Hematopoietic multipotent progenitor cell treated with erythropoietin and hydrocortisone succinate and interleukin-3 and kit ligand, for 6 days (in vitro differentiated cells): ENCODE measurements around the gene KCNIP4.

Experiments
- DNase-seq: peaks from one replicate; pipeline ENCODE4 v3.0.0-alpha.2; 2015

Gene KCNIP4

DNA sequence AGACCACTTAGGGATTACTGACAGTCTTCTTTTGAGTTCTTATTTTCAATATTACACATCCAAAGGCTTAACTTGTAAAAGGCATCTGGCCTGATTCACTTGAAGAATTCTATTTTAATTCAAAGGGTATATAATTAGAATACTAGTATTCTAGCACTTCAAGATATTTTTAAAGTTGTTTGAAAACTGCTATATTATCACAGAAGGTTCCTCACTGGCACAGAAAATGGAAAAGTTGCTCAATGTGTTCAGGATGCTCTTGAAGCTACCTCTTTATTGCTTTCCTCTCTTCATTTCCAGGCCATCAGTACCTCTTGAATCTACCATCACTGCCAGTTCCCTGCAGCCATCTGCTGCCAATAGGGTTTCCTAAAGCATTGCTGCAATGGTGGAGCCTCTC, 271.4 kb downstream of the KCNIP4 start:
- DNase-seq = no peak

GRCh38 chr4:21664355-21664754, 284.2 kb downstream of the KCNIP4 start:
- no peak for DNase-seq

DNA sequence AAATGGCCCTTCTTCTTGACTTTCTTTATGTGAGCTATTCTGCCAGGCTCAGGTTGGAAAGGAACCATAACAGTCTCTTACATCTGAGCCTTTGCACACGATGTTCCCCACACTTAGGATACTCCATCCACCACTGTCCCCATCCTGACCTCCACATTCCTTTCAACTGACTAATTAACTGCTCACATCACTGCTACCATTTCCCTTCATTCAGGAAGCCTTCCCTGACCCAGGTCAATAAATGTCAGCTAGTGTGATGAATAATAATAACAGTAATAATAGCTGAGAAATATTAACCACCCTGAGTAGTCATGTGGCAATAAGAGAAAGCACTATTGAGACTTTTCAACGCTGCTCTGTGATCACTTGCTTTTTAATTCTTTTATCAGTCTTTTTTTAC, 291.7 kb downstream of the KCNIP4 start:
- DNase-seq = no peak

DNA sequence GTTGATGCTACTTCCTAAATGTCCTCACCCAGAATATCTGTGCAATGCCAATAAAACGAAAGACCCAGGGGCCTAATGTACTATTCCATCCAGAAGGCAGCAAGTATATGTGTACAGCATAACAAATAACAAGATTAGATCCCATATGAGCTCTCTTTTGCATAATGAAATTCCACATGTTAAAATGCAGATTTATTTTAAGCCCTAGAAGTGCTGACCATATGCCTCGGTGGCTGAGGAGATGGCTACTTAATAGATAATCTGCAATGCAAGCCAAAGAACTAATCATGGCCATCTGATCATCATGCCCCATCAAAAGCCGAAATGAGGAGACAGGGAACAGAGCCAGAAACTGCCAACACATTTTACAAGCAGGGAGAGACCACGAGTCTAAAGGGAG, 293.5 kb downstream of the KCNIP4 start:
- no peak for DNase-seq

- no peak for DNase-seq
Measured at GRCh38 chr4:21652508-21653231, 295.9 kb downstream of the KCNIP4 start.

- no peak for DNase-seq
Measured at GRCh38 chr4:21649391-21650090, 299.0 kb downstream of the KCNIP4 start.

GRCh38 chr4:21645776-21646175, 302.8 kb downstream of the KCNIP4 start:
- DNase-seq = no peak

DNA sequence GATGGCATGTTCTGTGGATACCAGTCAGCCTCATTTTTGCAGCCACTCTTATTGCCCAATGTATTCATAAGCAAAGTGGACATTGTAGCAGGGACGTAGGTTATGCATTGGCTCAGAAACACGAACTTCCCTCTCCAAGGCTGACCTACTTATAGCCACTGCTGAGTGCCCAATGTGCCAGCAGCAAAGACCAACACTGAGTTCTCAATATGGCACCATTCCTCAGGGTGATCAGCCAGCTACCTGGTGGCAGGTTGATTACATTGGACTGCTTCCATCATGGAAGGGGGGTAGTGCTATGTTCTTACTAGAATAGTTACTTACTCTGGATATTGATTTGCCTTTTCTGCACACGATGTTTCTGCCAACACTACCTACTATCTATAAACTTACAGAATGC, 306.9 kb downstream of the KCNIP4 start:
- DNase-seq = no peak

DNA sequence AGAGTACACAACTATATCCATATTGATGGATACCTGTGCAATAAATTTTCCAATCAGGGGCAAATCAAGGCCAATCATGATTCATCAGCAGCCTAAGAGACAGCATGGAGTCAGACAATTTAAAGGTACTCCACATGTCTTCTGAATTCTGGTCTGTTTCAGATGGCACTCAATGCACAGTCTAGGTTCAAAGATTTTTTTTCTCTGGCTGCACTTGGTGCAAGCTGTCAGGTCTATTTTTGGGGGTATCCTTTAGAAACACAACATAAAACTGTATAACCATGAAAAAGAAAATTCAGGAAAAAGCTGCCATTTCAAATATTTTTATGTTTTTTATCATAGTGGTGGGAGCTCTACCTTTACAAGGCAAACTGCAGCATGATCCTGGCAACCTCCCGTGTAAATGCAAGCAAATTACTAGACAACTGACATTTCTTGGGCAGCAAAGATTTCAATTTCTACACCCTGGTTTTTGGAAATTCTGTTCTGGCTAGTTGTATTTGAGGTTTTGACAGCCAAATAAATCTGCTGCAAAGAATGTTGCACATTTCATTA, 310.3 kb downstream of the KCNIP4 start:
- no peak for DNase-seq

DNA sequence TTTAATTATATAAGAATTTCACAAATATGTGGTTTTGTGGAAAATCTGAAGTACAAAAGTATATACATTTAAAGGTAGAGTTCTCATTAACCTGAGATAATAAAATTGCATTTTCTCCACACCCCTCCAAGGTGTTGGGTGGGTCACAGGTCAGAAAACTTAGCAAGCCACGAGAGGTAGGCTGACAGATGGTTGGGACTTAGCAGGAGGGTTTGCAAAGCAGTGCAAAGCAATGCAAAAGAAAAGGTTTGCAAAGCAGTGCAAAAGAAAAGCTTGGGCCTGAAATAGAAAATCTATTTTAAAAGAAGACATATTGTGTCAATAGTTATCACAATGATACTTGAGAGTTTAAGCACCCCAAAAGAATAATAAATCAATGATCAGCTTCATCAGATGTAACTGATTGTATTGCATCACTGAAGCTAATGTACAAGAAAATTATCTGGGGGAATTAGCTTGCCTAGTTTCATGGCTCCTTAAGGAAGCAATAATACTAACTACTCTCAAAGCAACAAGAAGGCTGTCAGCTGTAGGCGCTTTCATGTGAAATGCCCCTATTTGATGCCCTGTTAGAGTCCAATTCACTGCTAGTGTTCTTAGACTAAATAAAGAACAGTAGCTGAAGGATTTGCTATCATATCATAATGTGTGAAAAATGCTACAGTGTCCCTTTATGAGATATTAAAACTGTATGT, 319.5 kb downstream of the KCNIP4 start:
- DNase-seq = no peak

DNA sequence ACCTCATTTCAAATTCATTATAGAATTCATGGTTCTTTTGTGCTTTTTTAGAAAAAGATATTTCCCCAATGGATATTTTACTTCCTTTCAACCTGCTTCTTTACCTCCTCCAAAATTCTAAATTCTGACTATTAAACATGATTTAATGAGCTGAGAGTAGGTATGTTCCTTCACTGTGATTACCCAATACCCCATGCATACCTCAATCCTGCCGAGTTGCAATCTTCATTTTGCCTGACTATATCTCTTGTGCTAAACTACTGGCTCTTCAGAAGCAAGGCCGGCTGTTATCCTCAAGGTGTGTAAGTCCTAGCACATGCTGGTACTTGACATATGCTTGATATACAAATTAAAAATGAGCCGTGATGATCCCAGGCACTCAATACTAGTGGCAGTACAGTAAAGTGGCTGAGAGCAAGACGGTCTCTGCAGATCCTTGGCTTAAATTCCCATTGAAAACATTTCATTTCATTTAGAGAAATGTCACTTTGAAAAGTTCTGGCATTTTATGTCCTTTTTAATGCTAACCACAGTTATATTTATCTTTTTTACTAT, 320.4 kb downstream of the KCNIP4 start:
- DNase-seq = no peak

- DNase-seq = no peak
Measured at GRCh38 chr4:21625447-21625846, 323.1 kb downstream of the KCNIP4 start.

DNA sequence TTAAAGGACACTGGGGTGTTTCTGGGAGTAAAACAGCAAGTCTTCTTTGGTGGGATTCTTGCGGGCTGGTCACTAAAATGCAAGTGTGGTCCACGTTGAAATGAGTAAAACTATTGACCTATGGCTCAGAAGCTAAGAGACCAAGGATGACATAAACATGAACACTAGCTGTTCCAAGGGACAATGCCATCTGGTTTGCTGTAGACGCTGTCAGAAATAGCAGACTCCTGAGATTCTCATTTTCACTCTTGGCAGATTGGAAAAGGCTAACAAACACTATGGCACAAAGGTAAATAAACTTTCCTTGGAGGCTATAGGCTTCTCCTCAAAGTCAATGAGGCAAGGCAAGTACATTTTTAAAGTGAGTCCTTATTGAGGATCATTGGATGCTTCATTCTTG, 343.6 kb downstream of the KCNIP4 start:
- no peak for DNase-seq

- no peak for DNase-seq
Measured at GRCh38 chr4:21596521-21596920, 352.1 kb downstream of the KCNIP4 start.

GRCh38 chr4:21593671-21594001, 354.9 kb downstream of the KCNIP4 start:
- DNase-seq = no peak

DNA sequence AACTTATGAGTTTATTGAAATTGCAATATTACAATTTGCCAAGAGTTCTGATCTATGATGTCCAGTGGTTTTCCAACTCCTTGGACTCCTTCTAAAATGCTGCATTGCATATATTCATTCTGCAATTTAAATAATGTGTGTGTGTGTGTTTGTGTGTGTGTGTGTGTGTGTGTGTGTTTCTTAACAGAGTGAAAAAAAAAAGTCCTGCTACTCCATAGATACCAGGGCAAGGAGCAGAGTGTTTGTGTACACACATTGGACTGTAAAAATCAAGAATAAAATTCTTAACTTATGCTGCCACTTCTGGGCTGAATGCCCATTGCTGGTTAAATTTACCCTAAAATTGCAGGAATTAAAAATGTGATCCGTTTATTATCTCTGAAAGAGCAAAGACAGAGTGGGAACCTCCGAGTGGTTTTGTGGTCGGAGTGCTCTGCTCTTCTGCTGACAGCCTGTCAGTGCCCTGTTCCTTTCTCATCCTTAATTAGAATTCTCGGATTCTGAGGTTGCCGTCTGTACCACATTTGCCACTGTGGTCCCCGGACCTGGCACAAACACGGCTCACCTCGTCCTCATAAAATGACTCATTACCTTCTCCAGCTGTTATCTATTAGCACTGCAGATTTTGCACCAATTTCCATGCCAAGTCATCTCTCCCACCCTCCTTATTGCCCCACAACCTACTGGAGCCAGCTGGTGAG, 355.5 kb downstream of the KCNIP4 start:
- no peak for DNase-seq

DNA sequence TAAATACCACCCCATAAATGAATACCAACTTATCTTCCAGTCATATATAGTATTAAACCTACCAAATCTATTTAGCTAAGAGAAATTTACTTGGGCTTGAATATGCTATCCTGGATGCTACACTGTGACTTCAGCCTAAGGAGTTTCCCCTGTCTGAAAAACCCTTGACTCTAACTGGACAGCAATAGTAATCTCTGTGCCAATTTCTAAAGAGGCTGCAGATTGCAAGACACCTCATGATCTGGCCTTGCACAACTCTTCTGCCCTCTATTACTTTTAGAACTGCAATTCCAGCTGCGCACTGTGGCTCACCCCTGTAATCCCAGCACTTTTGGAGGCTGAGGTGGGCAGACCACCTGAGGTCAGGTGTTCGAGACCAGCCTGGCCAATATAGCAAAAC, 371.5 kb downstream of the KCNIP4 start:
- no peak for DNase-seq

GRCh38 chr4:21571100-21571499, 377.5 kb downstream of the KCNIP4 start:
- no peak for DNase-seq

DNA sequence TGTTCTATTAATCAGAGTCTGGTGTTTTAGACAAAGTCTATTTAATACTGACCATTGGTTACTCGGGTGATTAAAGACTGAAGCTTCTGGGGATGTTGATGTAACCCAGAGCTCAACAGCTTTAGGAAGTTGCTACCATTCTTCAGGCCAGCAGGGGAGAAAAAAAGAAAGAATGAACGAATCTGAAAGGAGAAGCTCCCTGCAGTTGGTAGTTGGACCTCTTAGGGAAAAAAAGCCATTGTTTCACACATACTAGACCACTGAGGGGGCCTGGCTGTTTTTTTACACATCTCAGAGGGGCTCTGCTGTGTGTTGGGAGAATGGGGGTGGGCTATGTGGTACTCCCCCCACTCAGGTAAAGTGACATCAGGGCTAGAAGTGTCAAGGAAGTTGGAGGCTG, 378.9 kb downstream of the KCNIP4 start:
- DNase-seq = no peak

GRCh38 chr4:21555083-21555482, 393.5 kb downstream of the KCNIP4 start:
- DNase-seq = no peak

GRCh38 chr4:21554500-21554899, 394.1 kb downstream of the KCNIP4 start:
- peak; percentile 0 for DNase-seq

DNA sequence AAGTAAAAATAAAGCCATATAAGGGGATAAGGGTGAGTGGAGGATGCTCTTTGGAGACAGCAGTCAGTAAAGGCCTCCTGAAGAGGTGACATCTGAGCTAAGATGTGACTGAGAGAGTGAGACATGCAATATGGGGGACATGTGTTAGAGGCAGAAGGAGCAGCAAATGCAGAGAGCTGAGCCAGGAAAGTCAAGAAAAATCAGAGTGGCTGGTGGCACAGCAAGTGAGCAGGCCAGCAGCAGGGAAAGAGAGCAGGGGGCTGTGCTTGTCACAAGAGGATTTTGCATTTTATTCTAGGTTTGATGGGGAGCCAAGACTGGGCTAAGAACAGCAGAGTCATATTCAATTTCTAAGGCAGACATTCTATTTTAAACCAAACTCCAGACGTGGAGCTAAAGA, 394.5 kb downstream of the KCNIP4 start:
- DNase-seq = no peak

DNA sequence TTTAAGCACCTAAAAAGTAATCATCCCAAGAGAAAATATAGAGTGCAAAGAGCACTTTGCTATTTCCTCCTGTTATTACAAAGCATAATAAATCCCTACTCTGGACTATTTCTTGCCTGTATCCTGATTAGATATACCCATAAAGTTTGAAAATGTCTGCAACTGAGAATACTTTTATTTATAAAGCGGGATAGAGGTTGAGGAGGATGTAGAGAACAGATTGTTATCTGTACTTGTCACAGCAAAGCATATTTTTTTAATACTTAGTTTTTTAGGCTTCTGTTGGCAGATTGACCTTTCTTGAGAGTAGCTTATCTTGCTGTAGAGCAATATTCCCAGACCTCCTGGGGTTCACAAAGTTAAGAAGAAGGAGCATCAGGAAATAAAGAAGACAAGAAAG, 396.1 kb downstream of the KCNIP4 start:
- DNase-seq = no peak
